DOHH2 (cell line): ENCODE measurements around the gene MKRN2OS.

Source experiments
- CTCF ChIP-seq: fragments of 200-600 bp; sonication (generic); IDR thresholded peaks from one replicate; pipeline ENCODE4 v1.5.1; 2014; ENCODE audit warnings: antibody characterized with exemption, mild to moderate bottlenecking, low read depth, low read length; ENCODE audit not compliant: poor library complexity, severe bottlenecking
- EZH2phosphoT487 ChIP-seq: fragments of 200-600 bp; sonication (generic); IDR thresholded peaks from 2 replicates; pipeline ENCODE4 v1.6.1; 2017; ENCODE audit warnings: borderline replicate concordance, mild to moderate bottlenecking, antibody characterized with exemption, low read length, moderate library complexity, mixed read lengths

- TF ChIP-seq CTCF (no peak), EZH2phosphoT487 (no peak)
Observed at GRCh38 chr3:12516873-12517272, 28.4 kb downstream of the MKRN2OS start.
